Activated CD4-positive, alpha-beta T cell treated with anti-CD3 and anti-CD28 coated beads, Interleukin-2, amount 50 U/mL, for 4 hours (primary cell): Measurements from ENCODE around the gene ZMYND8.
"Not testable (repeated sequence)": the region's sequence is repeated elsewhere in the genome, so short reads cannot be mapped to it uniquely, and the experiment has no call there.

Source experiments
- DNase-seq, 2 experiments: peaks; one replicate each; pipeline ENCODE4 v3.0.0-alpha.2; 2020

The ZMYND8 gene

DNA sequence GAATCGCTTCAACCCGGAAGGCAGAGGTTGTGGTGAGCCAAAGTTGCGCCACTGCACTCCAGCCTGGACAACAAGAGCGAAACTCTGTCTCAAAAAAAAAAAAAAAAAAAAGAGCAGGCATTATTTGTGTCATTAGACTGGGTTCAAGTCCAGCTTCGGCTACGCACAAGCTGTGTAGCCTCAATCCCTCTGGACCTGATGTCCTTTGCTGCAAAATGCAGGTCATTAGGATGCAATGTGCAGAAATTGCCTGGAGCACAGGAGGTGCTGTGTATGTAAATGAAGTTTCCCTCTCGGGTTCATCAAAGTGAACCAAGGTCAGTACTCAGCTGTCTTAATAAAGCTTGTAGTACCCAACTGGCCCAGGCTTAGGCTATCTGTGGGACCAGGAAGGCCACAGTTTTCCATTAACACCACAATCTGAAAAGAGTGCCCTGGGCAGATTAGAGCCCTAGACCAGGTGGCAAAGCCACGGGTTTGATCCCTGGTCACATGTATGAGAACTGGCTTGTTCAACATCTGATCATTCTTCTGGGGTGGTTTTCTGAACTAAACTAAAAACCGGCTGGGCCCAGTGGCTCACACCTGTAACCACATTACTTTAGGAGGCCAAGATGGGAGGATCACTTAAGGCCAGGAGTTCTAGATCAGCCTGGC, 155.3 kb downstream of the ZMYND8 start:
- no peak for DNase-seq

- DNase-seq: no peak
These were observed 157.4 kb downstream of the ZMYND8 start for GRCh38 chr20:47198996-47199552.

DNA sequence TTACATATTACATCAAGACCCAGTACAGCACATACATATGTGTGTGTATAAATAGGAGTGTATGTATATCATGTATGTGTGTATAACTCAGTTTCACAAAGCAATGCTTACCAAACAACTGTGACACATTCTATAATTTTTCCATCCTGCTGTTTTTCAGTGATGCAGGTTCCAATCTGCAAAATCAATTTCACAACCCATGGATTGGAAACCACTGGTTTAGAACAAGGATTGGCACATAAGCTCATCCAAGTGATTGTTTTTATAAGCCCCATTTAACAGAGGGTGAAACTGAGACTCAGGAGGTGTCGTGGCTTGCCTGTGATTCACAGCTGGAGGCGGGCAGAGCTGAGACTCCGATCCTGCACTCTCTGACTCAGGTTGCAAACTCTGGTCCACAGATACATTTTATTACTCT, 158.2 kb downstream of the ZMYND8 start:
- no peak for DNase-seq

DNA sequence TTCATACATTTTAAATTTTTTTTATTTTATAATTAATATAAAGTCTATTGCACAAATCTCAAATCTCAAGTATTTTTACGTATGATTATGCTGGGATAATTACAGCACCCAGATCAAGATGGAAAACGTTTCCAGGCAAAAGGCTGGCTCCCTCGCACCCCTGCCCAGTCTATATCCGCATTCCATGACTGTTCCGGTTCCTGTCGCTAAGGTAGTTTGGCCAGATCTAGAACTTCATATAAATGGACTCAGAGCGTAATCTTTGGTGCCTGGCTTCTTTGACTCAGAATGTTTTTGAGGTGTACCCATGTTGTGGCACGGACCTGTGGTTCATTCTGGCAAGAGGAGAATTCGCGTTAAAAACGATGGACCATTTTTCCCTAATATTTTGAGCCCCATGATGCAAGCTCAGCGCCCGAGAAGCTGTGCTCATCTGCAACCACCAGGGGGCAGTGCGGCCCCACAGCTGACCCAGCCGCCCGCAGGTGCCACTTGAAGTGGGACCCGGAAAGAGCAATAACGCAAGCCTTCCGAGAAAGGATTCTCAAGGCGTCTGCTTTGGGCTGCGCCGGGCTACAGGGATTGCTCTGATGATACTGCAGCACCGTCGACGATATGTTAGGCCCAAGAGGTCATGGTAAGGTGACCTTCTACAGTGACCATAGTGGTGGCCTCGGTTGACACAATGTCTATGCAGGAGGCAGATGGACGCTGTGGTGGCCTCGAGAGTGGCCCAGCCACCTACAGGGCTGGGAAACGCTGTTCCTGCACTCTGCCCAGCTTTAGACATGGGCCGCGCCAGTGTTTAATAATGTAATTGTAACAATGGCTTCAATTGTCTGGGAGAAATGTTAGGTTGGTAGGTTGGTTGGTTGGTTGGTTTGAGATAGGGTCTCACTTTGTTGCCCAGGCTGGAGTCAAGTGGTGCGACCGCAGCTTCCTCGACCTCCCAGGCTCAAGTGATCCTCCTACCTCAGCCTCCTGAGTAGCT, 160.1 kb downstream of the ZMYND8 start:
- DNase-seq: peak; percentile 66 to 71

GRCh38 chr20:47195573-47195972, 160.9 kb downstream of the ZMYND8 start:
- no peak for DNase-seq

DNA sequence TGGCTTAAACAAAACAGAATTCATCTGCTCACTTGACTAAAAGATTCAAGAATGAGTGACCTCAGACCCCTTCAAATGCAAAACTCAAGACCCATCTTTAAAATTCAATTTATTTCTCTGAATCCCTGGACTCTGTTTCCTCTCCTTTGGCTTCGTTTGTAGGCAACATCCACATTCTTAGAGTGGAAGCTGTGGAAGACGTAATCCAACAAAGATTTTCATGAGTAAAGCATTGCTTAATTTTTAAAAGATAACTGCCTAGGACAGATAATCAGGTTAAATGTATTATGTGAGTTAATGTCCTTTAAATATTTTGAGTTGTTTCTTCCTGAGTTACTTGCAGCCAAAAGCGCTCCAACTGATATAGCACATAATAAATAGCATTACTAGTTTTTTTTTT, 164.5 kb downstream of the ZMYND8 start:
- no peak for DNase-seq

- no peak for DNase-seq
These were observed 165.3 kb downstream of the ZMYND8 start for GRCh38 chr20:47191074-47191673.

- no peak for DNase-seq
These were observed 167.4 kb downstream of the ZMYND8 start for GRCh38 chr20:47189060-47189459.

- no peak for DNase-seq
These were observed 168.0 kb downstream of the ZMYND8 start for GRCh38 chr20:47188540-47188939.

- peak in 1 of 2 experiments; percentile 8 for DNase-seq
These were observed 168.9 kb downstream of the ZMYND8 start for GRCh38 chr20:47187450-47188195.

DNA sequence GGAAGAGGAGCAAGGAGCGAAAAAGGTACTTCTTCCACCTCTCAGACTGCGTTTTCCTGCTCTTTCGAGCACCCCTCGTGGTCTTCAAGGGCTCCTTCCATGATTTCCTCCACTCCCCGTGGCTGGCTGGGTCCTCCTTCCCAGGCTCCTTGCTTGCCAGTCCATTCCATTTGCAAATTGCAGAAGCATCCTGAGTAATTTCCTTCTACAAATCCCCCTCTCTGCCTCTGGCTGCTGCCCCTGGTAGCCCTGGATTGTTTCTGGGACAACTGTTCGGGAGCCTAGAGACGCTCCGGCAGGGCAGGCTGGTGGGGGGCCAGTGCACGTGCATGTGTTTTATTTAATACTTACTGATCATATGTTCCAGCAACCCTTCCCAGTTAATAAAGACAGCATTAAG, 173.1 kb downstream of the ZMYND8 start:
- no peak for DNase-seq

GRCh38 chr20:47181056-47181862, 175.2 kb downstream of the ZMYND8 start:
- DNase-seq: no peak

GRCh38 chr20:47179267-47179666, 177.2 kb downstream of the ZMYND8 start:
- DNase-seq: no peak

DNA sequence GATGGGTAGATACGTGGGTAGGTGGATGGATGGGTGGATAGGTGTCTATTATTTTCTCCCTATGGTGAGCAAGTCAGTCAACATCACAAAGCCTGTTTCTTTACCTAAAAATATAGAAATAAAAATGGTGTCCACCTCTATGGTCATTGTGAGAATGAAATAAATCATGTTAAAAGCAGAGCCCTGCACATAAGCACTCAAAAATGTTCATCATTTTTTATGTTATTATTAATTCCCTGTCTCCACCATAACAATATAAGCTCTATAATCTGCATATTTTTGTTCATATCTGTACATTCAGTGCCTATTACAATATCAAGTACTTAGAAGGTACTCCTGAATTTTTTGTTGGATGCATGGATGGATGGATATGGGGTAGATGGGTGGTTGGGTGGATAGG, 177.6 kb downstream of the ZMYND8 start:
- no peak for DNase-seq

DNA sequence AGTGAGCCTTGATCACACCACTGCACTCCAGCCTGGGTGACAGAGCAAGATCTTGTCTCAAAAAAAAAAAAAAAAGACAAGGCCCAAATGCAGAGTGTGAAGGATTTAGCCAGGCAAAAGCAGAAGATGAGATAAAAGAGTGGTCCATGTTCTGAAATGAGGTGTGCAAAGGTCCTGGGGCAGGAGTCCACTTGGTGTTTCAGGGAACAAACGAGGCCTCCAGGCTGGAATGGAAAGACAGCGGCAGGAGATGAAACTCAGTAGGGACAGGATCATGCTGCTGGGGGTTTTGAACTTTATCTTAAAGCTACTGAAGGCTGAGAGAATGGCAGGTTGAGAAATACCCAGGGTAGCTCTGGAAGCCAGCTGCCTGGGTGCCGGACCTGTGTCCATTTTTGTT, 178.2 kb downstream of the ZMYND8 start:
- no peak for DNase-seq

DNA sequence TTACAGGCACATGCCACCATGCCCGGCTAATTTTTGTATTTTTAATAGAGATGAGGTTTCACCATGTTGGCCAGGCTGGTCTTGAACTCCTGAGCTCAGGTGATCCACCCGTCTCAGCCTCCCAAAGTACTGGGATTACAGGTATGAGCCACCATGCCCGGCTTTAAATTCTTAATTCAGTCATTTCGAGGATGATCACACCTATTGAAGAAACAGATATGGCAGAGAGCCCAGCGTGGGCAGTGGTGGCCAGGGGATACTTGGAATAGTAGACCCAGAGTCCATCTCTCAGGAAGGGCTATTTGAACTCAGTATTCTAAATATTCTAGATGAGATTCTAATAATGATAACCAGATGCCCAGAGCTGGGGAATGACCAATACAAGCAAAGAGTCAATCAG, 180.3 kb downstream of the ZMYND8 start:
- DNase-seq: not testable (repeated sequence)

- DNase-seq: no peak
These were observed 181.0 kb downstream of the ZMYND8 start for GRCh38 chr20:47175493-47175892.

- DNase-seq: no peak
These were observed 181.8 kb downstream of the ZMYND8 start for GRCh38 chr20:47174456-47175243.

- no peak for DNase-seq
These were observed 182.8 kb downstream of the ZMYND8 start for GRCh38 chr20:47173596-47174216.

- DNase-seq: no peak
These were observed 183.9 kb downstream of the ZMYND8 start for GRCh38 chr20:47172579-47172978.
